A673 (cell line): ENCODE results near the gene IL10RA. TPM values are rescaled to one million over a fixed set of nuclear protein-coding genes. Genes with fewer than 3 reads are reported as not detected.

ENCODE experiments used
- BruUV-seq: library from RNA; stranded (reverse); fragments of 400-500 nt; replicated peaks from 2 replicates; lab custom pipeline; 2021; lab: Mats Ljungman, UMichigan
- CTCF ChIA-PET: fragments of 300-600 bp; sonication (Branson Sonifier 250); formaldehyde crosslinking; loops from one replicate; lab custom pipeline; 2022; ENCODE audit warnings: antibody characterized with exemption; lab: Charles Lee
- POLR2A ChIA-PET: fragments of 300-600 bp; sonication (Branson Sonifier 250); formaldehyde crosslinking; loops from one replicate; lab custom pipeline; 2022; ENCODE audit warnings: antibody characterized with exemption; ENCODE audit not compliant: low non-redundant PET; lab: Charles Lee
- DNase-seq: peaks from one replicate; pipeline ENCODE4 v3.0.0-alpha.2; 2015; ENCODE audit warnings: low spot score
- H3K27ac ChIP-seq: fragments of 200-600 bp; sonication (generic); 2 replicates; pipeline ENCODE4 v1.5.1; 2016; ENCODE audit warnings: mixed run types, low read depth, mild to moderate bottlenecking, mixed read lengths, antibody characterized with exemption, low read length; ENCODE audit not compliant: poor library complexity, severe bottlenecking
- H3K27me3 ChIP-seq: fragments of 200-600 bp; sonication (generic); replicated peaks from 2 replicates; pipeline ENCODE4 v1.6.1; 2017; ENCODE audit warnings: mixed run types, low read depth, mild to moderate bottlenecking, mixed read lengths, antibody characterized with exemption, low read length; ENCODE audit not compliant: insufficient read depth, poor library complexity
- H3K36me3 ChIP-seq: fragments of 200-600 bp; sonication (generic); 2 replicates; pipeline ENCODE4 v1.6.1; 2016; ENCODE audit warnings: mixed run types, mild to moderate bottlenecking, mixed read lengths, antibody characterized with exemption, low read length; ENCODE audit not compliant: insufficient read depth, poor library complexity, severe bottlenecking
- H3K4me1 ChIP-seq: fragments of 200-600 bp; sonication (generic); 2 replicates; pipeline ENCODE4 v1.6.1; 2017; ENCODE audit warnings: mixed run types, mild to moderate bottlenecking, mixed read lengths, antibody characterized with exemption, low read length; ENCODE audit not compliant: insufficient read depth, poor library complexity, severe bottlenecking
- H3K4me3 ChIP-seq: fragments of 200-600 bp; sonication (generic); 2 replicates; pipeline ENCODE4 v1.5.1; 2016; ENCODE audit warnings: low read depth, mixed run types, mild to moderate bottlenecking, mixed read lengths, low read length; ENCODE audit not compliant: poor library complexity, severe bottlenecking
- H3K9me3 ChIP-seq: fragments of 200-600 bp; sonication (generic); 2 replicates; pipeline ENCODE4 v1.6.1; 2016; ENCODE audit warnings: mixed run types, low read depth, mild to moderate bottlenecking, mixed read lengths, antibody characterized with exemption, low read length; ENCODE audit not compliant: poor library complexity, severe bottlenecking
- EZH2 ChIP-seq: fragments of 200-600 bp; sonication (generic); IDR thresholded peaks from 2 replicates; pipeline ENCODE4 v1.6.1; 2017; ENCODE audit warnings: borderline replicate concordance, low read depth, mild to moderate bottlenecking, mixed read lengths, antibody characterized with exemption, low read length; ENCODE audit not compliant: poor library complexity, severe bottlenecking
- intact Hi-C: fragments of 100-400 bp; cut with micrococcal nuclease; formaldehyde crosslinking; loops from one replicate; pipeline ENCODE4 v1.10.0; 2022; ENCODE audit not compliant: unreplicated experiment
- total RNA-seq: library from RNA; stranded (reverse); gene quantifications from 2 replicates; pipeline ENCODE4 v1.2.3, GENCODE V29; 2021
- TF ChIP-seq, protein P1 (sequence below): fragments of 300-800, 200-600 bp; sonication (generic); conservative IDR thresholded peaks from 2 replicates; pipeline ENCODE4 v1.5.1; 2017; ENCODE audit warnings: low read depth, mild to moderate bottlenecking, antibody characterized with exemption, low read length, moderate library complexity, mixed read lengths

Gene IL10RA
- total RNA-seq, 1 experiment from 2014 or later: not detected

GRCh38 chr11:117979481-117980211, 6.5 kb upstream of the IL10RA start:
- POLR2A ChIA-PET: no interaction called here
- H3K9me3 ChIP-seq: no peaks in the 10 kb centered on the region

DNA sequence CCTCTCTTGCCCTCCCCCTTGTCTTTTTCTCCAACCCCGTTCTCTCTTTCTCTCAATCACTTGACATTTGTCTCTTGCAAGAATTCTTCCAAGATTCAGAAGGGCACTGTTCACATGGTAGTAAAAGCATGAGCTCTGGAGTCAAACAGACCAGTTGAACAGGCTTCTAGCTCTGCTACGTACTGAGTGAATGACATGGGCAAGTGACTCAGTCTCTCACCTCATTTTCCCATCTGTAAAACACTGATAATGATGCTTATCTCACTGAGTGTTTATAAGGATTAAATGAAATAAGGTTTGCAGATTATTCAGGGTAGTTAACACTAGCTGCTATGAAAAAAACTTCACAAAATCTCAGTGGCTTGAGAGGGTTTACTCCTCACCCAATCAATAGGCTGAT, 5.9 kb upstream of the IL10RA start:
- no peak overlapping the region for H3K4me3 ChIP-seq
- no peaks in the 10 kb centered on the region for H3K9me3 ChIP-seq
- POLR2A ChIA-PET: no interaction called here
- peaks cover 30% of the 10 kb centered on the region for H3K27me3 ChIP-seq
- no TSS peak for BruUV-seq
- intact Hi-C loops: no loop called here
- no peaks in the 10 kb centered on the region for H3K4me1 ChIP-seq
- CTCF ChIA-PET: no interaction called here
- H3K27ac ChIP-seq: no peak overlapping the region
- no peaks in the 10 kb centered on the region for H3K36me3 ChIP-seq
- TF ChIP-seq, protein P1, sequence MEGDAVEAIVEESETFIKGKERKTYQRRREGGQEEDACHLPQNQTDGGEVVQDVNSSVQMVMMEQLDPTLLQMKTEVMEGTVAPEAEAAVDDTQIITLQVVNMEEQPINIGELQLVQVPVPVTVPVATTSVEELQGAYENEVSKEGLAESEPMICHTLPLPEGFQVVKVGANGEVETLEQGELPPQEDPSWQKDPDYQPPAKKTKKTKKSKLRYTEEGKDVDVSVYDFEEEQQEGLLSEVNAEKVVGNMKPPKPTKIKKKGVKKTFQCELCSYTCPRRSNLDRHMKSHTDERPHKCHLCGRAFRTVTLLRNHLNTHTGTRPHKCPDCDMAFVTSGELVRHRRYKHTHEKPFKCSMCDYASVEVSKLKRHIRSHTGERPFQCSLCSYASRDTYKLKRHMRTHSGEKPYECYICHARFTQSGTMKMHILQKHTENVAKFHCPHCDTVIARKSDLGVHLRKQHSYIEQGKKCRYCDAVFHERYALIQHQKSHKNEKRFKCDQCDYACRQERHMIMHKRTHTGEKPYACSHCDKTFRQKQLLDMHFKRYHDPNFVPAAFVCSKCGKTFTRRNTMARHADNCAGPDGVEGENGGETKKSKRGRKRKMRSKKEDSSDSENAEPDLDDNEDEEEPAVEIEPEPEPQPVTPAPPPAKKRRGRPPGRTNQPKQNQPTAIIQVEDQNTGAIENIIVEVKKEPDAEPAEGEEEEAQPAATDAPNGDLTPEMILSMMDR: no peak
- TF ChIP-seq EZH2: no peak
- no peak for DNase-seq

More at GRCh38 chr11:117979481-117980211, 6.5 kb upstream of the IL10RA start:
- Histone ChIP-seq H3K4me1 (no peaks in the 10 kb centered on the region), H3K4me3 (no peak overlapping the region), H3K36me3 (no peaks in the 10 kb centered on the region), H3K27me3 (peaks cover 25% of the 10 kb centered on the region), H3K27ac (no peak overlapping the region)
- DNase-seq: no peak
- intact Hi-C loops: no loop called here
- CTCF ChIA-PET: no interaction called here
- no peak for TF ChIP-seq EZH2
- TF ChIP-seq, protein P1: no peak
- no TSS peak for BruUV-seq

- Histone ChIP-seq H3K4me1 (peaks cover under 1% of the 10 kb centered on the region), H3K4me3 (no peak overlapping the region), H3K27me3 (peaks cover 33% of the 10 kb centered on the region), H3K9me3 (no peaks in the 10 kb centered on the region), H3K27ac (no peak overlapping the region), H3K36me3 (no peaks in the 10 kb centered on the region)
- no peak for DNase-seq
- no TSS peak for BruUV-seq
- CTCF ChIA-PET: no interaction called here
- TF ChIP-seq, protein P1: no peak
- no peak for TF ChIP-seq EZH2
- POLR2A ChIA-PET: no interaction called here
- intact Hi-C loops: no loop called here
These were observed 5.5 kb upstream of the IL10RA start for GRCh38 chr11:117980720-117981119.
